ENCODE data around the gene CAMTA1.

CAMTA1 gene

GRCh38 chr1:6958407-6959030, 173.3 kb downstream of the CAMTA1 start:
- no peak for DNase-seq (ENCODE audit: low read depth)

- DNase-seq (ENCODE audit: low read depth), result no peak
These were observed 174.2 kb downstream of the CAMTA1 start for GRCh38 chr1:6959491-6959890.

- DNase-seq (ENCODE audit: low read depth), result no peak
These were observed 175.1 kb downstream of the CAMTA1 start for GRCh38 chr1:6960291-6960811.

DNA sequence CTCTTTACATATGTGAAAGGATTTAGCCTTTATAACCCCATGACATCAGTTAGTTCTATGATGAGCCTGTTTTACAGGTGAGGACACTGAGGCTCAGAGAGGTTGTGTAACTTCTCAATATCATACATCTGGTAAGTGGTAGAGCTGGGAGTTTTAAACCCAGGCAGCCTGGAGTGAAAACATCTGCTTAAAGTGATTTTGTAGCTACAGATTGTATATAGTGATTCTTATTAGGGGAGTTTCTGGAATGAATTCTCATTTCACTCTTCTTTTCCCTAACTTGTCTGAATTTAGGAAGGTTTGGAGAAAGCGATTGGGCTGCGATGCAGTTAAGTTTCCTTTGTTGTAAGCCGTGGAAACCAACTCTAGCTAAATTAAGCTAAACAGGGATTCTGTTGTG, 175.6 kb downstream of the CAMTA1 start:
- DNase-seq (ENCODE audit: low read depth), result no peak

- DNase-seq (ENCODE audit: low read depth), result no peak
These were observed 176.0 kb downstream of the CAMTA1 start for GRCh38 chr1:6961289-6961688.

GRCh38 chr1:6961905-6962477, 176.7 kb downstream of the CAMTA1 start:
- no peak for DNase-seq (ENCODE audit: low read depth)

DNA sequence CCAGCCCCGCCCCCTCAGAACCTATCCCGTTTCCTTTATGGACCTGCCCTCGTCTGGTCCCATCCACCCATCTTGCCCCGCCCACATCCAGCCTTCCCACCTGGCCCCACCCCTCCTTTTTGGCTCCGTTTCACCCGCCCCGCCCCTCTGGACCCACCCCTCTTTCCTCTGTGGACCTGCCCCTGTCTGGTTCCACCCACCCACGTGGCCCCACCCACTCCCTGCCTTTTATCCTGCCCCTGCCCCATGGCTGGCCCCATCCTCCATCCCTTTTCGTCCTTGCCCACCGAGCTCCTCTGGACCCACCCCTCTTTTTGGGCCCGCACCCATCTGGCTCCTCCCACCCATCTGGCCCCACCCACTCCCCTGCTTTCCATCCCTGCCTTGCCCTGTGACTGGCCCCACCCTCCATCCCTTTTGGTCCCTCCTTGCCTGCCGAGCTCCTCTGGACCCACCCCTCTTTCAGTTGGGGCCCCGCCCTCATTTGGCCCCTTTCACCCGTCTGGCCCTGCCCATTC, 177.3 kb downstream of the CAMTA1 start:
- DNase-seq (ENCODE audit: low read depth), result no peak

DNA sequence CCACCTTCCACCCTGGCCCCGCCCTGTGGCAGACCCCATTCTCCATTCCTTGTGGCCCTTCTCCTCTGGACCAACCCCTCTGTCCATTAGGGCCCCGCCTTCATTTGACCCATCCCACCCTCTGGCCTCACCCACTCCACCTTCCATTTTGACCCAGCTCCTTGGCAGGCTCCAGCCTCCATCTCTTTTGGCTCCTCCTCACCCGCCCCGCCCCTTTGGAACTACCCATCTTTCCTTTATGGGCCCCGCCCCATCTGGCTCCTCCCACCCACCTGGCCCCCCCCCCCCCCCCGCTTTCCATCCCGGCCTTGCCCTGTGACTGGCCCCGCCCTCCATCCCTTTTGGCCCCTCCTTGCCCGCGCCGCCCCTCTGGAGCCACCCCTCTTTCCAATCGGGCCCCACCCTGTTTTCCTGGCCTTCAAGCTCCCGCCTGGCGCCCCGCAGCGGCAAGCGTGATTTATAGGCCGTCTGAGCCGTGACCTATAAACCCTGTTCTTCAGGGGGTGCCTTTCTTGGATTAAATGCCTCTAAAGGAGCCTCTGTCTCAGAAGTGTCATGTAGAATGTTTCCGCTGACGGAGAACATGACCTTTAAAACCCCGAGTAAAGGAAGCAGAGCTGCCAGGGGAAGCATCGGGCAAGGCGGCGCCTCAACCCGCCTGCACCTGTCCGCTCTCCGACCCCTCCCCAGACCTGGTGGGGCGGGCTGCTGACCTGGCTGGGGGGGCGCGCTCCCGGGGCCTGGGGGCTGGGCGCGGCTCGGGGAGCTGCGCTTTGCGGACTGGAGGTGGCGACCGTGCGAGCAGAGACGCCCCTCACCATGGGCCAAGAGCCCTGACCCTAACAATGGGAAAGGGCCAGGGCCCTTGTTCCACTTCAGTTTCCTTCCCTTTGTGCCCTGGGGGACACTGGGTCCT, 178.0 kb downstream of the CAMTA1 start:
- no peak for DNase-seq (ENCODE audit: low read depth)

- DNase-seq (ENCODE audit: low read depth), result no peak
These were observed 178.7 kb downstream of the CAMTA1 start for GRCh38 chr1:6963912-6964307.

DNA sequence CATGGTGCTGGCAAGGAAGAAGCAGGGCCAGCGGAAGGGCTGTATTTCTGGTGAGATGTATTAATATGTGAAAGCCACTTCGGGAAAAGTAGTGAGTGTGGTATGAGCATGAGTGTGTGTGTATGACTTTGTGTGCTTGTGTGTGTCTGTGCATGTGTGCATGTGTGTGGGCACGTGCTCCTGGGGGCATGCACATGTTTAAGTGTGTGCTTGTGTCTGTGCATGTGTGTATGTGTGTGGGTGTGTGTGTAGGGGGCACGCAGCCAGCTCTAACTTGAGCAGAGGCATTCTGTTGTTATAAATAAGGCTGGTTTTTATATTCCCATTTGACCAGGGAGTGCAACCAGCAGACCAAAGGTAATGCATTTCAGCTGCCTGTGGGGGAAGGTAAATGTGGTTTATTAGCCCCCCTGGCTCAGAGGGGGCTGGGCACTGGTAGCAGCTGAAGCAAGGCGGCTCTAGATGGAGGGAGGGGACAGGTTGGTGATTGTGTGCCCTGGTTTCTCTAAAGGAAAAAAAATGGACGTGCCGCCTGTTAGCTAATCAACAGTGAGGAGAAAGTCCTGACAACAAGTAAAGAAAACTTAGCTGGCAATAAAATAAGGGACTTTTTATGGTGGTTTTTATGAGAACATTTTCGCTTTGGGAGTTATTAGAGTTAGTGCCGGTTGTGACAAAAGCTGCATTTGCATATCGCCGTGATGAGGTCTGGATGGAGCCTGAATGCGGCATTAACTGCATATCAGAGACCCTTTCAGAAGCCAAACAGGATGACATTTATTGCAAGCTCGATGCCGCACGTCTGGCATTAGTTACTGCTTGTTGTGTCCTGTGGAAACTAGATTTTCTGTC, 180.1 kb downstream of the CAMTA1 start:
- DNase-seq (ENCODE audit: low read depth), result no peak

DNA sequence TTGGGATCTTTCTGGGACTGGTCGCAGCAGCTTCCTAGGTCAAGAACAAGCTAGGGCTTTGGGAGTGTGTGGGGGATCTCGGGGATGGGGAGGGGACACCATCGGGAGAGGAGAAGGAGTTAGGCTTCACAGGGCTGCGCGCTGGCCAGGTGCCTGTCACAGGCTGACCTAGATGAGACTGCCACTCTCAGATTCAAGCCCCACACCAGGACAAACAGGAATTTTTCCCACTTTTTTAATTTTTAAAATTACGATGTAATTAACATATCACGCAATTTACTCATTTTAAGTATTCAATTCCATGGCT, 180.6 kb downstream of the CAMTA1 start:
- DNase-seq (ENCODE audit: low read depth), result no peak

- no peak for DNase-seq (ENCODE audit: low read depth)
These were observed 181.1 kb downstream of the CAMTA1 start for GRCh38 chr1:6966326-6966725.

GRCh38 chr1:6967431-6968111, 182.3 kb downstream of the CAMTA1 start:
- DNase-seq (ENCODE audit: low read depth), result no peak

GRCh38 chr1:6969106-6969505, 183.9 kb downstream of the CAMTA1 start:
- no peak for DNase-seq (ENCODE audit: low read depth)

GRCh38 chr1:6969762-6970161, 184.5 kb downstream of the CAMTA1 start:
- no peak for DNase-seq (ENCODE audit: low read depth)

DNA sequence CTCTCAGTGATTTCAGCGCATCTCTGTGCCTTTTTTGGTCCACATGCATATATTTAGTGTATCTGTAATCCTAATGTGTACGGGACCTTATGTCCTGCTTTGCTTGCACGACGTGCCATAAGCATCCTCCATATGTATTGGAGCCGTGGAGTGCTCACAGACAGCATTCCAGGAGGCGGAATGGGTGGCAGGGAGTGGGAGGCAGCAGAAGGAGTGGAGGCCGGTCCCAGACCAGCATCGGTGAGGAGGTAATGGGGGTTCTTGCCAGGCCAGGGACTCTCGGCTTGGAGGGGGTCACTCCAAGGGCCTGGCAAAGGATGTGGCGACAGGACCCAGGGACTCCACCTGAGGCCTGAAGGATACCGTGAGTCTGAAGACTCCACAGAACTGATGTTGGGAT, 185.0 kb downstream of the CAMTA1 start:
- no peak for DNase-seq (ENCODE audit: low read depth)

DNA sequence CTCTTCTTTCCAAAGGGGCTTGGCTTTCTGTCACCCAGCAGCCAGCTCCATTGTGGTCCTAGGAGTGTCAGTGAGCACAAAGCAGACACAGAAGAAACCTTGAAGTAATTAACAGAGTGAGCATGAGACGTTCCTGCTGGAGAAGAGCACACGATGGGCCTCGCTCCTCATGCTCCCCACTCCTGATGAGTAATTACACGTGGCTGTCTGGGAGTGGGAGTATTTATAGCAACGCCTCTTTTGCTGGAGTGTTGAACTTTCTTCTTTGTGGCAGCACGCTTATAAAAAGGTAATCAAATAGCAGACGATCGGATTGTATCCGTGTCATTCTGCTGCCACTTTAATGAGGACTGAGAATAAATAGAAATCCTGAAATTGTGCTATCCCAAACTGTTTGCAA, 185.8 kb downstream of the CAMTA1 start:
- DNase-seq (ENCODE audit: low read depth), result no peak

DNA sequence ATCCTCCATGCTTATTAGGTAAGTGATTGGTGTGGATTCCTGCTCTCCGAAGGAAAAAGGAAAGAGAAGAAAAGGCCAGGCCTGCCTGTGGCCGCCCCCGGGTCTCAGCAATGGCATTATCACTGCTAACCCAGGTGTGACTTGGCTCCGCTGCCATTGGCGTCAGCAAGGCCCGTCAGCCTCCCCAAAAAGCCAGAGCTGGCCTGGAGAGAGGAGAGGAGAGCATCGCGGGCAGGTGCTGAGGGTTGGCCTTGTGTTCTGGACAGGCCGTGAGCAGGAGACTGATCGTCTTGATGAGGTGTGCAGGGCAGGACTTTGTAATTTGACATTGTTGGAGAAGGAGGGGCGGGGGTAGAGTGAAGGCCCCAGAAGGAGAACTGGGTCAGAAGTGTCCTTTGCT, 186.4 kb downstream of the CAMTA1 start:
- no peak for DNase-seq (ENCODE audit: low read depth)

DNA sequence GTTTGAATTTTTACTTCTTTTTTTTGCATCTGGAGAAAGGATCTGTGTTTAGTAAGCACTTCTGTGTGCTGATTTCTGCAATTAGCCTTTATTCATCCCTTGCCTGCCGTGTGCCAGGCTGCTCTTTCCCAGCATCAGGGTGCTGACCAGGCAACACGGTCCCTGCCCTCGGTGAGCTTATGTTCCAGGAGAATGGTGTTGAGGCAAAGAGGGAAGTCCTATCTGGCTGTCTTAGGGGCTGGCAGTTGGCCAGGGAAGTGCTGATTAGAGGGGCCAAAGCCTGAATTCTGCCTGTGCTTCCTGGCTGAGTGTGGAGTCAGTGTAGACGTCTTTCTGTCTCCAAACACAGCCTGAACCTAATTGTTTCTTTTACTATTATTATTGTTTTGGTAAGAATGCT, 187.1 kb downstream of the CAMTA1 start:
- DNase-seq (ENCODE audit: low read depth), result no peak

GRCh38 chr1:6975331-6976043, 190.2 kb downstream of the CAMTA1 start:
- DNase-seq (ENCODE audit: low read depth), result no peak

GRCh38 chr1:6976044-6976375, 190.8 kb downstream of the CAMTA1 start:
- no peak for DNase-seq (ENCODE audit: low read depth)
